Neural cell (in vitro differentiated cells): ENCODE data around the gene MAMLD1.

Source experiments
- CTCF ChIP-seq: fragments of 450-650 bp; IDR thresholded peaks from 2 replicates; pipeline ENCODE4 v1.5.1; 2014; ENCODE audit warnings: antibody characterized with exemption, mild to moderate bottlenecking, moderate library complexity; ENCODE audit not compliant: poor library complexity, severe bottlenecking
- EP300 ChIP-seq: fragments of 450-650 bp; conservative IDR thresholded peaks from 2 replicates; pipeline ENCODE4 v1.6.1; 2014; ENCODE audit warnings: antibody characterized with exemption, mild to moderate bottlenecking, moderate library complexity; ENCODE audit not compliant: poor library complexity, severe bottlenecking
- EZH2 ChIP-seq: fragments of 200-600, 300-800 bp; shearing (Covaris generic), sonication (generic); IDR thresholded peaks from 2 replicates; pipeline ENCODE4 v1.6.1; 2014; ENCODE audit warnings: antibody characterized with exemption, low read length, borderline replicate concordance, mild to moderate bottlenecking; ENCODE audit not compliant: insufficient read depth, poor library complexity, severe bottlenecking
- MXI1 ChIP-seq: fragments of 450-650 bp; conservative IDR thresholded peaks from 2 replicates; pipeline ENCODE4 v1.6.1; 2014; ENCODE audit warnings: antibody characterized with exemption, mild to moderate bottlenecking; ENCODE audit not compliant: poor library complexity, severe bottlenecking
- POLR2AphosphoS5 ChIP-seq: IDR thresholded peaks from 2 replicates; pipeline ENCODE4 v1.6.1; 2012
- RAD21 ChIP-seq: fragments of 450-650 bp; conservative IDR thresholded peaks from 2 replicates; pipeline ENCODE4 v1.6.1; 2014; ENCODE audit warnings: antibody characterized with exemption, mild to moderate bottlenecking, moderate library complexity
- REST ChIP-seq: IDR thresholded peaks from 2 replicates; pipeline ENCODE4 v1.6.1; 2012; ENCODE audit warnings: borderline replicate concordance
- SMC3 ChIP-seq: fragments of 450-650 bp; conservative IDR thresholded peaks from 2 replicates; pipeline ENCODE4 v1.6.1; 2014; ENCODE audit warnings: antibody characterized with exemption, mild to moderate bottlenecking, moderate library complexity; ENCODE audit not compliant: poor library complexity
- TAF1 ChIP-seq: IDR thresholded peaks from 2 replicates; pipeline ENCODE4 v1.6.1; 2012; ENCODE audit warnings: low read depth

GRCh38 chrX:150543230-150544155, 180.4 kb downstream of the MAMLD1 start:
- no peak for TF ChIP-seq TAF1
- TF ChIP-seq CTCF: no peak
- no peak for TF ChIP-seq EP300
- no peak for TF ChIP-seq POLR2AphosphoS5
- no peak for TF ChIP-seq EZH2
- no peak for TF ChIP-seq MXI1
- TF ChIP-seq RAD21: no peak
- TF ChIP-seq REST: no peak
- TF ChIP-seq SMC3: no peak
